ENCODE results near the gene CACNA2D4.

The CACNA2D4 gene

GRCh38 chr12:1918081-1918883, at the start of gene CACNA2D4:
Gene CACNA2D4, minus strand, starts transcription at chr12:1918652. Its CDS starts 179 bp downstream, at chr12:1918473.
- ChIA-PET CTCF (interaction anchor here (1.1 kb wide), 1 partner anchor 100 kb away, joined by 3 read pairs; no protein-coding TSS in a partner anchor), POLR2A (no interaction called here)
- no peak for TF ChIP-seq FOXA1 (IDR thresholded peaks at IDR 0.05)
- no peak for TF ChIP-seq PKNOX1 (IDR thresholded peaks at IDR 0.05)
- no peak for TF ChIP-seq LEF1 (IDR thresholded peaks at IDR 0.05; ENCODE audit: borderline replicate concordance)
- no peak for TF ChIP-seq FOXM1 (IDR thresholded peaks at IDR 0.05; ENCODE audit: borderline replicate concordance)
- TF ChIP-seq ZNF384 (IDR thresholded peaks at IDR 0.05), result no peak
- no peak for TF ChIP-seq CTBP1 (IDR thresholded peaks at IDR 0.05; ENCODE audit: borderline replicate concordance)
- no peak for TF ChIP-seq L3MBTL2 (conservative IDR thresholded peaks at IDR 0.05)
- TF ChIP-seq ELF4 (IDR thresholded peaks at IDR 0.05), result no peak
- TF ChIP-seq BHLHE40 (IDR thresholded peaks at IDR 0.05; ENCODE audit: borderline replicate concordance), result no peak
- no peak for TF ChIP-seq TARDBP (IDR thresholded peaks at IDR 0.05)
- no peak for TF ChIP-seq SP1 (IDR thresholded peaks at IDR 0.05)
- no peak for TF ChIP-seq NFRKB (IDR thresholded peaks at IDR 0.05)
- no peak for TF ChIP-seq SUZ12 (IDR thresholded peaks at IDR 0.05)
- TF ChIP-seq HDGF (IDR thresholded peaks at IDR 0.05; ENCODE audit: borderline replicate concordance), result no peak
- no peak for TF ChIP-seq ARNT (IDR thresholded peaks at IDR 0.05)
- no peak for TF ChIP-seq FOXK2 (IDR thresholded peaks at IDR 0.05)
- DNase-seq (ENCODE audit: extremely low spot score), result peak; percentile 4

GRCh38 chr12:1966561-1967226, 48.2 kb upstream of the CACNA2D4 start:
- CTCF ChIA-PET, result interaction anchor here (0.7 kb wide), 1 partner anchor 27 kb away, joined by 3 read pairs; no protein-coding TSS in a partner anchor
- TF ChIP-seq FOXK2 (IDR thresholded peaks at IDR 0.05) (no peak), CTBP1 (IDR thresholded peaks at IDR 0.05; ENCODE audit: borderline replicate concordance) (no peak), ARNT (IDR thresholded peaks at IDR 0.05) (no peak), ZNF384 (IDR thresholded peaks at IDR 0.05) (no peak), SP1 (IDR thresholded peaks at IDR 0.05) (no peak), LEF1 (IDR thresholded peaks at IDR 0.05; ENCODE audit: borderline replicate concordance) (no peak), FOXA1 (IDR thresholded peaks at IDR 0.05) (no peak)
- DNase-seq (ENCODE audit: extremely low spot score), result no peak
- POLR2A ChIA-PET, result no interaction called here

GRCh38 chr12:1965916-1966315, 47.5 kb upstream of the CACNA2D4 start:
- TF ChIP-seq CTBP1 (IDR thresholded peaks at IDR 0.05; ENCODE audit: borderline replicate concordance), result no peak
- TF ChIP-seq SP1 (IDR thresholded peaks at IDR 0.05), result no peak
- no peak for TF ChIP-seq FOXA1 (IDR thresholded peaks at IDR 0.05)
- no peak for TF ChIP-seq L3MBTL2 (conservative IDR thresholded peaks at IDR 0.05)
- no peak for TF ChIP-seq FOXM1 (IDR thresholded peaks at IDR 0.05; ENCODE audit: borderline replicate concordance)
- no peak for TF ChIP-seq HDGF (IDR thresholded peaks at IDR 0.05; ENCODE audit: borderline replicate concordance)
- no peak for TF ChIP-seq LEF1 (IDR thresholded peaks at IDR 0.05; ENCODE audit: borderline replicate concordance)
- no peak for TF ChIP-seq TARDBP (IDR thresholded peaks at IDR 0.05)
- no peak for TF ChIP-seq ELF4 (IDR thresholded peaks at IDR 0.05)
- TF ChIP-seq SUZ12 (IDR thresholded peaks at IDR 0.05), result no peak
- no peak for TF ChIP-seq ZNF384 (IDR thresholded peaks at IDR 0.05)
- no peak for TF ChIP-seq FOXK2 (IDR thresholded peaks at IDR 0.05)
- TF ChIP-seq NFRKB (IDR thresholded peaks at IDR 0.05), result no peak
- no peak for TF ChIP-seq BHLHE40 (IDR thresholded peaks at IDR 0.05; ENCODE audit: borderline replicate concordance)
- POLR2A ChIA-PET, result no interaction called here
- CTCF ChIA-PET, result interaction anchor here (0.7 kb wide), 1 partner anchor 26 kb away, joined by 3 read pairs; no protein-coding TSS in a partner anchor
- DNase-seq (ENCODE audit: extremely low spot score), result no peak

- CTCF ChIA-PET, result interaction anchor here (0.9 kb wide), 1 partner anchor 22 kb away, joined by 5 read pairs; no protein-coding TSS in a partner anchor
- TF ChIP-seq FOXA1 (IDR thresholded peaks at IDR 0.05) (no peak), ELF4 (IDR thresholded peaks at IDR 0.05) (no peak), ARNT (IDR thresholded peaks at IDR 0.05) (no peak), L3MBTL2 (conservative IDR thresholded peaks at IDR 0.05) (no peak), LEF1 (IDR thresholded peaks at IDR 0.05; ENCODE audit: borderline replicate concordance) (no peak), CTBP1 (IDR thresholded peaks at IDR 0.05; ENCODE audit: borderline replicate concordance) (no peak), SP1 (IDR thresholded peaks at IDR 0.05) (no peak), SUZ12 (IDR thresholded peaks at IDR 0.05) (no peak), HDGF (IDR thresholded peaks at IDR 0.05; ENCODE audit: borderline replicate concordance) (no peak), NFRKB (IDR thresholded peaks at IDR 0.05) (no peak), TARDBP (IDR thresholded peaks at IDR 0.05) (no peak), ZNF384 (IDR thresholded peaks at IDR 0.05) (no peak), FOXM1 (IDR thresholded peaks at IDR 0.05; ENCODE audit: borderline replicate concordance) (no peak), BHLHE40 (IDR thresholded peaks at IDR 0.05; ENCODE audit: borderline replicate concordance) (no peak), FOXK2 (IDR thresholded peaks at IDR 0.05) (no peak), PKNOX1 (IDR thresholded peaks at IDR 0.05) (no peak)
- DNase-seq (ENCODE audit: extremely low spot score), result no peak
- POLR2A ChIA-PET, result no interaction called here
These were observed 43.9 kb upstream of the CACNA2D4 start for GRCh38 chr12:1962051-1963020.

GRCh38 chr12:1956716-1957115, 38.3 kb upstream of the CACNA2D4 start:
- DNase-seq (ENCODE audit: extremely low spot score), result no peak
- no peak for TF ChIP-seq BHLHE40 (IDR thresholded peaks at IDR 0.05; ENCODE audit: borderline replicate concordance)
- CTCF ChIA-PET, result interaction anchor here (0.6 kb wide), 1 partner anchor 77 kb away, joined by 3 read pairs; no protein-coding TSS in a partner anchor
- POLR2A ChIA-PET, result no interaction called here

All from HEK293T (cell line).